Right ventricle myocardium inferior (tissue), 1 donor: ENCODE results near the gene RBL2. TPM values are rescaled to one million over a fixed set of nuclear protein-coding genes. Genes with fewer than 3 reads are reported as not detected.

Experiments used
- ATAC-seq: fragments of 200-7000 bp; cut with Tn5 transposase; one replicate; pipeline ENCODE4 v1.9.1; 2020; ENCODE audit warnings: mild to moderate bottlenecking, moderate library complexity
- DNase-seq: peaks from one replicate; pipeline ENCODE4 v3.0.0; 2021; ENCODE audit errors: missing footprints
- intact Hi-C: fragments of 100-400 bp; cut with DNase I; formaldehyde crosslinking; loops from one replicate; pipeline ENCODE4 v1.11.0; 2022
- total RNA-seq: library from RNA; stranded (reverse); fragmentation: NEBNext Ultra II Directional; extraction: Animal tissue kit (Norgen Biotek cat#: 25700); gene quantifications from one replicate; pipeline ENCODE4 v1.2.1, GENCODE V29; 2021
- donor health status: DM: no; HTN: yes; CAD: no; lungs with severe emphysema.

RBL2 gene
- total RNA-seq, 1 donor from 2014 or later = 34.0 TPM

GRCh38 chr16:53445534-53445933, 11.3 kb downstream of the RBL2 start:
- no peak for DNase-seq
- intact Hi-C loops = no loop called here
- no peak for ATAC-seq

DNA sequence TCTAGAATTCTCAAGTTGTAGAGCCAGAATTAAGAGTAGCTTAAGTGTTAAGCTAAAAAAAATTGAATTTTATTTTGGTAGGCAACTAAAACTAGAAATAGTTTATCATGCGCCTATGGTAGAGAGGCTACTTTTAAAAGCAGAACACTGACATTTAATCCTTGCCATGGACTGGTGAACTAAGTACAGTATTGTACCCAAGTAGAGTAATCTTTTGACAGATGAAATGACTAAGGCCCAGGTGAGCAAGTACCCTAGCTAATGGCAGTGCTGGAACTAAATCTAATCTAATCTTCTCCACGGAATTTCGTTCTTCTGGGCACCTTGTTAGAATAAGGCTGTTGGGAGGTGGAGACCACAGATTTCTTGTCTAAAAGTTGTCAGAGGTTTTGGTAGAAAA, 11.8 kb downstream of the RBL2 start:
- DNase-seq (no peak), ATAC-seq (no peak)
- intact Hi-C loops = no loop called here

GRCh38 chr16:53449816-53450517, 15.7 kb downstream of the RBL2 start:
- no peak for ATAC-seq
- intact Hi-C loops = loop anchor here (10.0 kb wide), 1 partner anchor 135 kb away; no protein-coding TSS in a partner anchor
- DNase-seq = no peak

DNA sequence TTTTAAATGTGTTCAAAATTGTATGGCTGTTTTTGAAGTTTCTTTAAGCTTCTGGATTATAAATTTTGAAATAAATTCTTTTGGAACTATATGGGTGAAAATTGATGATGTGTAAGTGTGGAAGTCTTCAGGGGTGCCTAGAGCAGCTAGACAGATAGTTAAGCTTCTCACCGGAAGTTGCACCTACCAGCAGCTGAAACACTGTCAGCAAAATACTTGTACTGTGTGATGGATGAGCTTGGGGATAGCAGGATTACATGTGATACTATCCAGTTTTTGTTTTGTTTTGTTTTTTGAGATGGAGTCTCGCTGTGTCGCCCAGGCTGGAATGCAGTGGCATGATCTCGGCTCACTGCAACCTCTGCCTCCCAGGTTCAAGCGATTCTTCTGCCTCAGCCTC, 19.7 kb downstream of the RBL2 start:
- DNase-seq = no peak
- no peak for ATAC-seq
- intact Hi-C loops = loop anchor here (10.0 kb wide), 1 partner anchor 139 kb away; no protein-coding TSS in a partner anchor

- no peak for ATAC-seq
- intact Hi-C loops = loop anchor here (10.0 kb wide), 1 partner anchor 142 kb away; no protein-coding TSS in a partner anchor
- DNase-seq = no peak
Observed at GRCh38 chr16:53456625-53457024, 22.4 kb downstream of the RBL2 start.

DNA sequence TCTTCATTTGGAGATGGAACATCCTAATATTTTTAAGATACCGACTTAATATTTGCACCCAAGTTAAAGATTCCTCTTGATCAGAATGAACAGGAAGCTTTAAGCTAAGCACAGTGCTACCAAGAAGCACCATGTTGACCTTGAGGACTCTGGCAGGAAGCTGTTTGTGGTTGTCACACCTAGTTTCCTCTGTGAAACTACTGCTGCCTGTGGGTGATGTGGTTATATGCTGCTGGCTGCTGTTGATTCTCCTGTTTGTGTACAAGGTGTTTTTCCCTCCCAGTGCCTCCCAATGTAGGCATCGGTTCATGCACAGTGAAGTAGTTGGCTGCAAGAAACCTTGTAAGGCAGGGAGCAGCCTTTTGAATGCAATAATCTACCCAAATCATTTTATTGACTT, 23.4 kb downstream of the RBL2 start:
- DNase-seq = no peak
- intact Hi-C loops = loop anchor here (10.0 kb wide), 1 partner anchor 143 kb away; no protein-coding TSS in a partner anchor
- ATAC-seq = no peak

DNA sequence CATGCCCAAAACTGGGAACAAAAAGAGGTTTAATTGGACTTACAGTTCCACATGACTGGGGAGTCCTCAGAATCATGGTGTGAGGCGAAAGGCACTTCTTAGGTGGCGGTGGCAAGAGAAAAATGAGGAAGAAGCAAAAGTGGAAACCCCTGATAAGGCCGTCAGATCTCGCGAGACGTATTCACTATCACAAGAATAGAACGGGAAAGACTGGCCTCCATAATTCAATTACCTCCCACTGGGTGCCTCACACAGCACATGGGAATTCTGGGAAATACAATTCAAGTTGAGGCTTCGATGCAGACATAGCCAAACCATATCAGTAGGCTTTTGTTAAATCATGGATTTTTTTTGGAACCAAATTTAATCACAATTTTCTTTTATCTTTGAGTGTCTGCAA, 24.4 kb downstream of the RBL2 start:
- intact Hi-C loops = loop anchor here (10.0 kb wide), 1 partner anchor 144 kb away; no protein-coding TSS in a partner anchor

GRCh38 chr16:53465606-53466280, 31.5 kb downstream of the RBL2 start:
- intact Hi-C loops = no loop called here
- no peak for DNase-seq
- ATAC-seq = no peak

More for the DNA sequence above, 24.4 kb downstream of the RBL2 start:
- DNase-seq (no peak), ATAC-seq (no peak)

DNA sequence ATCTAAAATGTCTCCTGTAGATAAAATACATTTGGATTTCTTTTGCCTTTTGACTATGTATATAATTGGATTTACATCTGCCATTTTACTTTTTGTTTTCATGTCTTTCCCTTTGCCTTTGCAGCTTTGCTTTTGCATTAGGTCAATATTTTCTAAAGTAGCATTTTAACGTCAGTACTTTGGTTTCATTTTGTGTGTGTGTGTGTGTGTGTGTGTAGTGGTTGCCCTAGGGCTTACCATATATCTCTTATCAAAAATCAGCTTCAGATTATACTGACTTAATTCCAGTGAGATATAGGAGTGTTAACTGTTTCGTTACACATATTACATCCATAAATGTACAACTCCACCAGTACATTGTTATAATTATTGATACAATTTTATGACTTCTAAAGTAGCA, 42.6 kb downstream of the RBL2 start:
- intact Hi-C loops = no loop called here
- ATAC-seq = no peak

GRCh38 chr16:53478965-53479364, 44.7 kb downstream of the RBL2 start:
- no peak for DNase-seq
- intact Hi-C loops = no loop called here
- no peak for ATAC-seq

More for the DNA sequence above, 42.6 kb downstream of the RBL2 start:
- DNase-seq = no peak

GRCh38 chr16:53480394-53480793, 46.1 kb downstream of the RBL2 start:
- intact Hi-C loops = no loop called here
- ATAC-seq (no peak), DNase-seq (no peak)

DNA sequence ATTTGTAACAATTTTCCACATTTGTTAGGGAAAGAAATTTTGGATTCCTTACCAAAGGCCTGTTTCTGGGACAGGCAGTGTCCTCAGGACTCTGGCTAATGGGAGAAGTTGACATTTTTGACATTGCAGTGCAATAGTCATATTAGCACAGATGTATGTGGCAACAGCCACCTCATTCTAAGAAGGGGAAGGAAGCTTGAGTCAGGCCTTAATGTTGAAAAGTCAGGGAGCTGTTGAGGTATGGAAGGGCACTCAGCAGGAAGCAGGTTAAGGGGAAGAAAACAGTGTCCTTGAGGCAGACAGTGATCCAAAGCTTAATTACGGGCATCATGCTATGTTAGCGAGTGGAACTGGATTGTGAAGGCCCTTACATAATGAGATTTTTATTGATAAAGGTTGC, 47.9 kb downstream of the RBL2 start:
- DNase-seq = no peak
- ATAC-seq = no peak
- intact Hi-C loops = no loop called here

- intact Hi-C loops = no loop called here
- ATAC-seq = no peak
- DNase-seq = no peak
Observed at GRCh38 chr16:53484542-53484941, 50.3 kb downstream of the RBL2 start.

GRCh38 chr16:53486230-53486629, 52.0 kb downstream of the RBL2 start:
- intact Hi-C loops = no loop called here
- ATAC-seq (no peak), DNase-seq (no peak)

DNA sequence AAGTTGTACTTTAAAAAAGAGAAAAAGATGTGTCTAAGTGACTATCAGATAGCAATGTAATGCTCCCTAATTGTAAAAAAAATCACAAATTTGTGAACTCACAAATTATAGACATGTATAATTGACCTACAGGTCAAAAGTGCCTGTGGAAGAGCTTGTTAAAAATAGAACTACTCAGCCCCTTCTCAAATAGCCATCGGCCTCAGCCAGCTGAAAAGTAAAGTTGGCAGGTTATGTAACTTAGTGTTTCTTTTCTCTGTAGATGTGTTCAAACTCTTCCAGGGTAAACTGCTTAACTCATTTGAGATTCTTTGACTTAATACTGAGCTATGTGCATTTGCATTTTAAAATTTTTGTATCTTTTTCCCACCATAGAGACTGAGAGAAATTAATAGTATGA, 55.5 kb downstream of the RBL2 start:
- ATAC-seq (no peak), DNase-seq (no peak)
- intact Hi-C loops = no loop called here

DNA sequence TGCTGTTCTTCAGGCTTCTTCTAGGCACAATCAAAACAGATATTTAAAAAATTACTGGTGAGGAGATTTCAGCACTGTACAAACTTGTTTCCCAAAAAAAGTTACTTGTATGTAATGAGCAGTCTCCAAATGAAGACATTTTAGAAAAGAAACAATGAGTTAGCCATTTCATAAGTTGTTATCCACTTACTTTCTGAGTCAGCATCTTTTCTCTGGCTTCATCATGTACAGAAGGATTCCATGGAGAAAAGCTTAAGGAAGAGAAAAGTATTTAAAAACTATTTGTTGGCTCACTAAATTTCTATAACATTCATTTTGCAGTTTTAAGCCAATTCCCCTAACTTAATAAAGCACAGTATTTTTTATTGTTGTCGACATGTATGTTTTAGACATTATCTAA, 58.2 kb downstream of the RBL2 start:
- no peak for ATAC-seq
- intact Hi-C loops = no loop called here
- no peak for DNase-seq

DNA sequence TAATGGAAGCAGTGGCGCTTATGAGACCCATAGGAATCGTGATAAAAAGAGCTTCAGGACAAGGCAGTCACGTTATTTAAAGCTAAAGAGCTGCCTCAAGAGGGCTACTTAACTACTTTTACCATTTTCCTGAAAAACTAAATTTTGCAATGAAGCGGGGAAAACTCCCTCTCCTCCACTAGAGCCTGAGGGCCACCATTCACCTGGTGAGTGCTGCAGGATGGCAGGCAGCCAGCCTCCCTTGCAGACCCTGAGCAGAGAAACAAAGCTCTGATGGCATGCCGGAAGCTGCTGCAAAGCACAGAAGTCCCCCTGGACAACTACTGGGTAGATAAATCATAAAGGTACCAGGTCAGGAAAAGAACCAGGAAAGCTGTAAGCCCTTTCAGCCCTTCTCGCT, 60.4 kb downstream of the RBL2 start:
- intact Hi-C loops = no loop called here
- ATAC-seq = no peak
- no peak for DNase-seq

DNA sequence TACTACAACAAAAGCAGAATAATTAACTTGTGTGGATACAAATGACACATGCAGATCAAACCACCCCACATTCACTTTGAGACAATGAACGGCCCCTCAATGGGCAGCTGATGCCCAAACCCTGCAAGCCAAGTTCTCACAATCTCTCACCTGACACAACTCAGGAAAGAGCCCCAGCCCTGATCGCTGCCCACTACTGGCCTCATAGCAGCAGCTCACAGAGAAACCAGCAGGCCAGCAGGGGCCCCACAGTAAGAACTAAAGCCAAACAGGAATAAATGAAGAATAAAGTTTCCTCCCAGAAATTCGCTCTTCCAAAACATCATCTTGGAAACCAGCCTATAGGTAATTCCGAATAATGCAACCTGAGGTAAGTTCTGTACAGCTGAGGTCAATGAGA, 61.1 kb downstream of the RBL2 start:
- ATAC-seq = no peak
- intact Hi-C loops = no loop called here

DNA sequence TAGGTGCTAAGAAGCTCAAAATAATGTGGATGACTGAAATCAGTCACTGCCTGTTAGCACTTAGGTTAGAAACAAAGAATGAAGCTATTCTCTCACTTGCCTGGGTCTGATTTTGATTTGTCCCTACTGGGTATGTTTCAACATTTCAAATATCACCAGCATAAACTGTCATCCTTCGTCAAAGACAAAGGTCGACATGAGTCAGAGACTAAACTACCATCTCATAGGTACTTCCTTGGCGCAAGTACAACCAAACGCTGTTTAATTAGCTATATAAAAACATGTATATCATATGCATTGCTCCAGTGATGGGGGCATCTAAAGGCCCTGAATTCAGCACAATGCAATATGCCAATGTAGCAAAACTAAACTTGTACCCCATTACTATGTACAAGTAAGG, 64.7 kb downstream of the RBL2 start:
- DNase-seq (no peak), ATAC-seq (no peak)
- intact Hi-C loops = no loop called here

More for the DNA sequence above, 61.1 kb downstream of the RBL2 start:
- no peak for DNase-seq

- intact Hi-C loops = no loop called here
- ATAC-seq = no peak
- no peak for DNase-seq
Observed at GRCh38 chr16:53501216-53501859, 67.1 kb downstream of the RBL2 start.
